ENCODE measurements around the gene RNF213.

DNA sequence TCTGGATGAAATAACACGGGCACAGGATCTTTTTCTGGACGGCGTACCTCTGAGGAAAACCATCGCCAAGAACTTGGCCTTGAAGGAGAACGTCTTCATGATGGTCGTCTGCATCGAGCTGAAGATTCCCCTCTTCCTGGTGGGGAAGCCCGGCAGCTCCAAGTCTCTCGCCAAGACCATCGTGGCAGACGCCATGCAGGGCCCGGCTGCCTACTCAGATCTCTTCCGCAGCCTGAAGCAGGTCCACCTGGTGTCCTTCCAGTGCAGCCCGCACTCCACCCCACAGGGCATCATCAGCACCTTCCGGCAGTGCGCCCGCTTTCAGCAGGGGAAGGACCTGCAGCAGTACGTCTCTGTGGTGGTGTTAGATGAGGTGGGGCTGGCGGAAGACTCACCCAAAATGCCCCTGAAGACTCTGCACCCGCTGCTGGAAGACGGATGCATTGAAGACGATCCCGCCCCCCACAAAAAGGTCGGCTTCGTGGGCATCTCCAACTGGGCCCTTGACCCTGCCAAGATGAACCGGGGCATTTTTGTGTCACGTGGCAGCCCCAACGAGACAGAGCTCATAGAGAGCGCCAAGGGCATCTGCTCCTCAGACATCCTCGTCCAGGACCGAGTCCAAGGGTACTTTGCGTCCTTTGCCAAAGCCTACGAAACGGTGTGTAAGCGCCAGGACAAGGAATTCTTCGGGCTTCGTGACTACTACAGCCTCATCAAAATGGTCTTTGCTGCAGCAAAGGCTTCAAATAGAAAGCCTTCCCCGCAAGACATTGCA is 86.0 kb downstream of the RNF213 start:
- TF ChIP-seq CTCF (IDR thresholded peaks at IDR 0.05; ENCODE audit: low read depth, low read length) (no peak), EZH2phosphoT487 (IDR thresholded peaks at IDR 0.05; ENCODE audit: low read depth) (no peak)

Measured in OCI-LY3 (cell line).